AG10803 (cell line): ENCODE measurements around the gene TRAF2.

Experiments
- DNase-seq: peaks from one replicate; pipeline ENCODE4 v3.0.0; 2010; ENCODE audit warnings: low read depth
- H3K4me3 ChIP-seq: 2 replicates; pipeline ENCODE4 v1.5.1; 2011; ENCODE audit warnings: mild to moderate bottlenecking, low read length, control low read depth
- TF ChIP-seq, protein P1 (sequence below): conservative IDR thresholded peaks from 2 replicates; pipeline ENCODE4 v1.5.1; 2011; ENCODE audit warnings: mild to moderate bottlenecking, low read length, control low read depth, inconsistent platforms

TRAF2 gene

DNA sequence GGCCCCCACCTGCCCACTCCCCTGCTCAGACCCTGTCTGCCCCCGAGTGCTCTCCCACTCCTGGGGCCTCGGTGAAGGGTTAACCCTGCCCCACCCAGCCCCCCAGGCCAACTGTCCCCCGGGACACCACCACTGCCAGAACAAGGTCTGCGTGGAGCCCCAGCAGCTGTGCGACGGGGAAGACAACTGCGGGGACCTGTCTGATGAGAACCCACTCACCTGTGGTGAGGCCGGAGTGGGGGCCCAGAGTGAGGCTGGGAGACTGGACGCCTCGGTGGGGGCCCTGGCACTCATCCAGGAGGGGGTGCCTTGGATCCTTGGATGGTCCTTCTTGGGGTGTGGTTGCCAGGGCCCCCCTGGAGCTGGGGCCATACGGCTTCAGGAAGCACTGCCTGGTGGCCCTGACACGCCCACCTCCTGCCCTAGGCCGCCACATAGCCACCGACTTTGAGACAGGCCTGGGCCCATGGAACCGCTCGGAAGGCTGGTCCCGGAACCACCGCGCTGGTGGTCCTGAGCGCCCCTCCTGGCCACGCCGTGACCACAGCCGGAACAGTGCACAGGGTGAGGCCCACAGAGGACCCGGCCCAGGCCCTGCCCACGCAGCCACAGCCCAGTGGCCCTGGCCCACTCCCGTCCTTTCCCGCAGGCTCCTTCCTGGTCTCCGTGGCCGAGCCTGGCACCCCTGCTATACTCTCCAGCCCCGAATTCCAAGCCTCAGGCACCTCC, 32.0 kb upstream of the TRAF2 start:
- no peak overlapping the region for H3K4me3 ChIP-seq
- TF ChIP-seq, protein P1, sequence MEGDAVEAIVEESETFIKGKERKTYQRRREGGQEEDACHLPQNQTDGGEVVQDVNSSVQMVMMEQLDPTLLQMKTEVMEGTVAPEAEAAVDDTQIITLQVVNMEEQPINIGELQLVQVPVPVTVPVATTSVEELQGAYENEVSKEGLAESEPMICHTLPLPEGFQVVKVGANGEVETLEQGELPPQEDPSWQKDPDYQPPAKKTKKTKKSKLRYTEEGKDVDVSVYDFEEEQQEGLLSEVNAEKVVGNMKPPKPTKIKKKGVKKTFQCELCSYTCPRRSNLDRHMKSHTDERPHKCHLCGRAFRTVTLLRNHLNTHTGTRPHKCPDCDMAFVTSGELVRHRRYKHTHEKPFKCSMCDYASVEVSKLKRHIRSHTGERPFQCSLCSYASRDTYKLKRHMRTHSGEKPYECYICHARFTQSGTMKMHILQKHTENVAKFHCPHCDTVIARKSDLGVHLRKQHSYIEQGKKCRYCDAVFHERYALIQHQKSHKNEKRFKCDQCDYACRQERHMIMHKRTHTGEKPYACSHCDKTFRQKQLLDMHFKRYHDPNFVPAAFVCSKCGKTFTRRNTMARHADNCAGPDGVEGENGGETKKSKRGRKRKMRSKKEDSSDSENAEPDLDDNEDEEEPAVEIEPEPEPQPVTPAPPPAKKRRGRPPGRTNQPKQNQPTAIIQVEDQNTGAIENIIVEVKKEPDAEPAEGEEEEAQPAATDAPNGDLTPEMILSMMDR, result no peak
- DNase-seq, result no peak

DNA sequence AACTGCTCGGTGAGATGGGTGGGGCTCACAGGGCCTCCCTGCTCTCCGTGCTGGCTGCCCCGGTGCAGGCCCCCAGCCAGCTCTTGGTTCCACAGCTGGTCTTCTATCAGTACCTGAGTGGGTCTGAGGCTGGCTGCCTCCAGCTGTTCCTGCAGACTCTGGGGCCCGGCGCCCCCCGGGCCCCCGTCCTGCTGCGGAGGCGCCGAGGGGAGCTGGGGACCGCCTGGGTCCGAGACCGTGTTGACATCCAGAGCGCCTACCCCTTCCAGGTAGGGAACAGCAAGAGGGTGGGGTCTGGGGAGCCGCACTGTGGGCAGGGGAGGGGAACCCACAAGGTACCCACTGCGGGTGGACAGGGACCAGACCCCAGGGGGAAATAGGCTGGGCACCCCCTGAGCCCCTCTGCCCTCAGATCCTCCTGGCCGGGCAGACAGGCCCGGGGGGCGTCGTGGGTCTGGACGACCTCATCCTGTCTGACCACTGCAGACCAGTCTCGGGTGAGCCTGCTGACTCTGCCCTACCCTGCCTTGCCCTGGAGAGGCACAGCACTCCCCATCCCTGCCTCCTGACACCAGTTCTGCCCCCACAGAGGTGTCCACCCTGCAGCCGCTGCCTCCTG, 31.4 kb upstream of the TRAF2 start:
- TF ChIP-seq, protein P1, result no peak
- DNase-seq, result no peak
- H3K4me3 ChIP-seq, result no peak overlapping the region

DNA sequence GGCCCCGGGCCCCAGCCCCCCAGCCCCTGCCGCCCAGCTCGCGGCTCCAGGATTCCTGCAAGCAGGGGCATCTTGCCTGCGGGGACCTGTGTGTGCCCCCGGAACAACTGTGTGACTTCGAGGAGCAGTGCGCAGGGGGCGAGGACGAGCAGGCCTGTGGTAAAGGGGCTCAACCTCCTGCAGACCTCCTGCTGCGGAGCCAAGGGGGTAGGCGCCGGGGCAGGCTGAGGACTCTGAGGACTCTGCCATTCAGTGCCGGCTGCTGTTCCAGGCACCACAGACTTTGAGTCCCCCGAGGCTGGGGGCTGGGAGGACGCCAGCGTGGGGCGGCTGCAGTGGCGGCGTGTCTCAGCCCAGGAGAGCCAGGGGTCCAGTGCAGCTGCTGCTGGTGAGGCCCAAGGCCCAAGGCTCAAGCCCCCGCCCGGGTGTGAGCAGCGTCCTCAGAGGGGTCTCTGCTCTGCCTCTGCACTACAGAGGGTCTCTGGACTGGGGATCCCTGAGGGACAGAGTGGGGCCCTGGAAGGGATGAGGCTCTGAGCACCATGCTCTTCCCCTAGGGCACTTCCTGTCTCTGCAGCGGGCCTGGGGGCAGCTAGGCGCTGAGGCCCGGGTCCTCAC, 30.7 kb upstream of the TRAF2 start:
- H3K4me3 ChIP-seq, result no peak overlapping the region
- DNase-seq, result no peak
- TF ChIP-seq, protein P1, result no peak

DNA sequence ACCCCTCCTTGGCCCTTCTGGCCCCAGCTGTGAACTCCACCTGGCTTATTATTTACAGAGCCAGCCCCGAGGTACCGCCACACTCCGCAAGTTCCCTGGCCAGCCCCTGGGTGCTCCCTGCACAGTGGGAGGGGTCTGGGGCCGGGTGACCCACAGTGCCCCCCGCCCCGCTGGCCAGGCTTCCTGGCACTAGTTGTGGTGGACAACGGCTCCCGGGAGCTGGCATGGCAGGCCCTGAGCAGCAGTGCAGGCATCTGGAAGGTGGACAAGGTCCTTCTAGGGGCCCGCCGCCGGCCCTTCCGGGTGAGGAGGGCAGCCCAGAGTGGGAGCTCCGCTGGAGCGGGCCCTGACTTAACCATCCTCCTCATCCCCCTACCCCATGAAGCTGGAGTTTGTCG, 30.2 kb upstream of the TRAF2 start:
- TF ChIP-seq, protein P1, result no peak
- H3K4me3 ChIP-seq, result no peak overlapping the region
- DNase-seq, result no peak

DNA sequence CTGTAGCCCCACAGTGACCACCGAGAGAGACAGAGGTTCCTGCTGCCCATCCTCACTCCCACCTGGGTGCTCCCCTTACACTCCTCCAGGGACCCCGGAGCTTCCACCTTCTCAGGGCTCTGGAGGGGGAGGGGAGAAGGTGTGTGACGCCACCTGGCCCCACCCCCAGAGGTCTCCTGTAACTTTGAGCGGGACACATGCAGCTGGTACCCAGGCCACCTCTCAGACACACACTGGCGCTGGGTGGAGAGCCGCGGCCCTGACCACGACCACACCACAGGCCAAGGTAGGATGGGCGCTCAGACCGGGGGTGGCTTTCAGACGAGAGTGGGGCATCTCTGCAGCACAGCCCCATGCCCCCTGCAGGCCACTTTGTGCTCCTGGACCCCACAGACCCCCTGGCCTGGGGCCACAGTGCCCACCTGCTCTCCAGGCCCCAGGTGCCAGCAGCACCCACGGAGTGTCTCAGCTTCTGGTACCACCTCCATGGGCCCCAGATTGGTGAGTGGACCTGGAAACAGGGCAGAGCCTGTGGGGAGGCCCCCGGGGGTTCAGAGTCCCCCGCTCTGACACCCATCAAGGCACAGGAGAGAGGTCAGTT, 29.7 kb upstream of the TRAF2 start:
- no peak for DNase-seq
- H3K4me3 ChIP-seq, result no peak overlapping the region
- TF ChIP-seq, protein P1, result no peak

- H3K4me3 ChIP-seq, result no peak overlapping the region
- TF ChIP-seq, protein P1, result no peak
- DNase-seq, result no peak
Observed at GRCh38 chr9:136857166-136857565, 29.1 kb upstream of the TRAF2 start.
